ENCODE data around the gene MEX3B.

The MEX3B gene

GRCh38 chr15:82040390-82040789, 5.4 kb downstream of the MEX3B start:
- TF ChIP-seq EZH2 (IDR thresholded peaks at IDR 0.05; ENCODE audit: borderline replicate concordance, low read length) (no peak), CTCF (IDR thresholded peaks at IDR 0.05; ENCODE audit: low read length) (no peak)
- Histone ChIP-seq H3K4me3 (ENCODE audit: low read depth, low read length, poor library complexity, severe bottlenecking) (no peak overlapping the region), H3K9me2 (ENCODE audit: low read depth, low read length) (no peaks in the 10 kb centered on the region), H3K4me2 (ENCODE audit: low read length) (no peak overlapping the region), H3F3A (ENCODE audit: insufficient read depth, low read length) (no peaks in the 10 kb centered on the region), H3K79me2 (ENCODE audit: insufficient read depth, low read length) (no peaks in the 10 kb centered on the region), H3K4me1 (ENCODE audit: insufficient read depth, low read length, severe bottlenecking) (peaks cover 6% of the 10 kb centered on the region), H3K27me3 (ENCODE audit: insufficient read depth, low read length) (no peaks in the 10 kb centered on the region), H3K9ac (ENCODE audit: low read length) (no peak overlapping the region), H3K36me3 (ENCODE audit: insufficient read depth, low read length) (peaks cover 11% of the 10 kb centered on the region; the same call in 1 of the 2 replicates), H2AFZ (ENCODE audit: low read length) (no peak overlapping the region), H4K20me1 (ENCODE audit: insufficient read depth, low read length) (no peaks in the 10 kb centered on the region), H3K9me3 (ENCODE audit: low read length) (no peaks in the 10 kb centered on the region), H3K27ac (ENCODE audit: low read depth, low read length, poor library complexity, severe bottlenecking) (no peak overlapping the region)

- Histone ChIP-seq H3K4me1 (ENCODE audit: insufficient read depth, low read length, severe bottlenecking) (peaks cover 3% of the 10 kb centered on the region), H3K4me3 (ENCODE audit: low read depth, low read length, poor library complexity, severe bottlenecking) (no peak overlapping the region), H3K36me3 (ENCODE audit: insufficient read depth, low read length) (peaks cover 11% of the 10 kb centered on the region; the same call in 1 of the 2 replicates), H3K9ac (ENCODE audit: low read length) (no peak overlapping the region), H3K9me3 (ENCODE audit: low read length) (no peaks in the 10 kb centered on the region), H2AFZ (ENCODE audit: low read length) (no peak overlapping the region), H3K27me3 (ENCODE audit: insufficient read depth, low read length) (no peaks in the 10 kb centered on the region), H3F3A (ENCODE audit: insufficient read depth, low read length) (no peaks in the 10 kb centered on the region), H3K79me2 (ENCODE audit: insufficient read depth, low read length) (no peaks in the 10 kb centered on the region), H3K9me2 (ENCODE audit: low read depth, low read length) (no peaks in the 10 kb centered on the region), H3K27ac (ENCODE audit: low read depth, low read length, poor library complexity, severe bottlenecking) (no peak overlapping the region), H3K4me2 (ENCODE audit: low read length) (no peak overlapping the region), H4K20me1 (ENCODE audit: insufficient read depth, low read length) (no peaks in the 10 kb centered on the region)
- TF ChIP-seq CTCF (IDR thresholded peaks at IDR 0.05; ENCODE audit: low read length) = no peak
- TF ChIP-seq EZH2 (IDR thresholded peaks at IDR 0.05; ENCODE audit: borderline replicate concordance, low read length) = no peak
These were observed 5.9 kb downstream of the MEX3B start for GRCh38 chr15:82039871-82040270.

DNA sequence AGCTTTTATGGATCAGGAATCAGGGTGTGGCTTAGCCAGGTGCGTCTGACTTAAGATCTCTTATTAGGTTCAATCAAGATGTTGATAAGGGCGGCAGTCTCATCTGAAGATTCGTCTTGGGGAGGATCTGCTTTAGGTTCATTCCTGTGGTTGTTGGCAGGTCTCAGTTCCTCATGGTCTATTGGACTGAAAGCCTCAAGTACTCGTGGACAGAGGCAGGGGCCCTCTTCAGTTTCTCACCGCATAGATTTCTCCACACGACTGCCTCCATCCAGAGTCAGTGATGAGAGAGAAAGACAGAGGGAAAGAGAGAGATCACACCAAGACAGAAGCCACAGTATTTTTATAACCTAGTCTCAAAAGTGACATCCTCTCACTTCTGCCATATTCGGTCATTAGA, 9.4 kb downstream of the MEX3B start:
- no peaks in the 10 kb centered on the region for H3K27me3 ChIP-seq (ENCODE audit: insufficient read depth, low read length)
- no peaks in the 10 kb centered on the region for H3F3A ChIP-seq (ENCODE audit: insufficient read depth, low read length)
- H3K4me2 ChIP-seq (ENCODE audit: low read length) = no peak overlapping the region
- no peaks in the 10 kb centered on the region for H3K4me1 ChIP-seq (ENCODE audit: insufficient read depth, low read length, severe bottlenecking)
- no peaks in the 10 kb centered on the region for H4K20me1 ChIP-seq (ENCODE audit: insufficient read depth, low read length)
- H3K27ac ChIP-seq (ENCODE audit: low read depth, low read length, poor library complexity, severe bottlenecking) = no peak overlapping the region
- no peak overlapping the region for H2AFZ ChIP-seq (ENCODE audit: low read length)
- no peaks in the 10 kb centered on the region for H3K9me3 ChIP-seq (ENCODE audit: low read length)
- H3K9me2 ChIP-seq (ENCODE audit: low read depth, low read length) = no peaks in the 10 kb centered on the region
- TF ChIP-seq EZH2 (IDR thresholded peaks at IDR 0.05; ENCODE audit: borderline replicate concordance, low read length) = no peak
- TF ChIP-seq CTCF (IDR thresholded peaks at IDR 0.05; ENCODE audit: low read length) = no peak
- H3K79me2 ChIP-seq (ENCODE audit: insufficient read depth, low read length) = no peaks in the 10 kb centered on the region
- H3K9ac ChIP-seq (ENCODE audit: low read length) = no peak overlapping the region
- H3K4me3 ChIP-seq (ENCODE audit: low read depth, low read length, poor library complexity, severe bottlenecking) = no peak overlapping the region
- H3K36me3 ChIP-seq (ENCODE audit: insufficient read depth, low read length) = no peaks in the 10 kb centered on the region

Measured in OCI-LY1 (cell line).